Astrocyte of the spinal cord (primary cell): ENCODE data around the gene NAA40.
A peak's percentile ranks its signal among the peaks of the same experiment; 100 is the strongest.

ENCODE experiments used
- DNase-seq: peaks from one replicate; pipeline ENCODE4 v3.0.0; 2011; ENCODE audit warnings: low read depth, low spot score
- H3K4me3 ChIP-seq: 2 replicates; pipeline ENCODE4 v1.5.1; 2011; ENCODE audit warnings: low read depth, mild to moderate bottlenecking, low read length, moderate library complexity
- CTCF ChIP-seq: IDR thresholded peaks from 2 replicates; pipeline ENCODE4 v1.5.1; 2012; ENCODE audit warnings: low read depth, mild to moderate bottlenecking, low read length, inconsistent platforms
- in situ Hi-C: cut with HindIII; loops from 2 replicates; pipeline ENCODE4 v1.10.0; 2017; ENCODE audit warnings: low sequenced_read_pairs

Gene NAA40

GRCh38 chr11:63920939-63921417, 17.8 kb upstream of the NAA40 start:
- no peak overlapping the region for H3K4me3 ChIP-seq
- in situ Hi-C loops = no loop called here
- TF ChIP-seq CTCF = peak; percentile 70
- DNase-seq = no peak

GRCh38 chr11:63922673-63923192, 16.1 kb upstream of the NAA40 start:
- in situ Hi-C loops = no loop called here
- no peak for DNase-seq
- no peak for TF ChIP-seq CTCF
- no peak overlapping the region for H3K4me3 ChIP-seq

GRCh38 chr11:63923319-63923718, 15.5 kb upstream of the NAA40 start:
- in situ Hi-C loops = no loop called here
- DNase-seq = no peak
- H3K4me3 ChIP-seq = no peak overlapping the region
- TF ChIP-seq CTCF = no peak

- no peak for TF ChIP-seq CTCF
- in situ Hi-C loops = no loop called here
- no peak overlapping the region for H3K4me3 ChIP-seq
- DNase-seq = no peak
Measured at GRCh38 chr11:63929616-63930015, 9.2 kb upstream of the NAA40 start.

GRCh38 chr11:63931045-63931444, 7.8 kb upstream of the NAA40 start:
- no peak overlapping the region for H3K4me3 ChIP-seq
- no peak for TF ChIP-seq CTCF
- DNase-seq = no peak
- in situ Hi-C loops = no loop called here

GRCh38 chr11:63931876-63932275, 6.9 kb upstream of the NAA40 start:
- no peak overlapping the region for H3K4me3 ChIP-seq
- in situ Hi-C loops = no loop called here
- TF ChIP-seq CTCF = no peak
- no peak for DNase-seq

GRCh38 chr11:63933459-63933858, 5.3 kb upstream of the NAA40 start:
- no peak for TF ChIP-seq CTCF
- H3K4me3 ChIP-seq = no peak overlapping the region
- in situ Hi-C loops = no loop called here
- DNase-seq = no peak
